ENCODE results near the gene NEO1.
"Not testable (repeated sequence)": the region's sequence is repeated elsewhere in the genome, so short reads cannot be mapped to it uniquely, and the experiment has no call there.

NEO1 gene

DNA sequence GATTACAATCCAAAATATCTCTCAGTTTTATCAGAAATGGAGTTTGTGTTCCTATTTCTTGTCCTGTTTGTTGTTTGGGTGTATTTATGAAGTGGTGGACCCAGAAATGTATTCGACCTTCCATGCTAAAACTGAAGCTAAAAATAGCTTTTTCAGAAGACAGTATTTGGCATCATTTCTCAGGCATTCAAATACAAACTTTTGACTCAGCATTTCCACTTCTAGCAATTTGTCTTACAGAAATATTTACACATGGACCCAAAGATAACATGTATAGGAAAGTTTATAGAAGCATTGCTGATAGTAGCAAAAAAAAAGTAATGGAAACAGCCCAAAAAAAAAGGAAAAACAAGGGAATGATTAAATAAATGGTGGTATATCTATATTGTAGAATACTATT lies 160.2 kb downstream of the NEO1 start:
- DNase-seq (ENCODE audit: low read depth): no peak
- H3K4me3 ChIP-seq (ENCODE audit: low read depth, low read length): no peak overlapping the region
- TF ChIP-seq, protein P1, sequence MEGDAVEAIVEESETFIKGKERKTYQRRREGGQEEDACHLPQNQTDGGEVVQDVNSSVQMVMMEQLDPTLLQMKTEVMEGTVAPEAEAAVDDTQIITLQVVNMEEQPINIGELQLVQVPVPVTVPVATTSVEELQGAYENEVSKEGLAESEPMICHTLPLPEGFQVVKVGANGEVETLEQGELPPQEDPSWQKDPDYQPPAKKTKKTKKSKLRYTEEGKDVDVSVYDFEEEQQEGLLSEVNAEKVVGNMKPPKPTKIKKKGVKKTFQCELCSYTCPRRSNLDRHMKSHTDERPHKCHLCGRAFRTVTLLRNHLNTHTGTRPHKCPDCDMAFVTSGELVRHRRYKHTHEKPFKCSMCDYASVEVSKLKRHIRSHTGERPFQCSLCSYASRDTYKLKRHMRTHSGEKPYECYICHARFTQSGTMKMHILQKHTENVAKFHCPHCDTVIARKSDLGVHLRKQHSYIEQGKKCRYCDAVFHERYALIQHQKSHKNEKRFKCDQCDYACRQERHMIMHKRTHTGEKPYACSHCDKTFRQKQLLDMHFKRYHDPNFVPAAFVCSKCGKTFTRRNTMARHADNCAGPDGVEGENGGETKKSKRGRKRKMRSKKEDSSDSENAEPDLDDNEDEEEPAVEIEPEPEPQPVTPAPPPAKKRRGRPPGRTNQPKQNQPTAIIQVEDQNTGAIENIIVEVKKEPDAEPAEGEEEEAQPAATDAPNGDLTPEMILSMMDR (IDR thresholded peaks at IDR 0.05; ENCODE audit: control insufficient read depth, extremely low read depth, insufficient read depth): no peak

DNA sequence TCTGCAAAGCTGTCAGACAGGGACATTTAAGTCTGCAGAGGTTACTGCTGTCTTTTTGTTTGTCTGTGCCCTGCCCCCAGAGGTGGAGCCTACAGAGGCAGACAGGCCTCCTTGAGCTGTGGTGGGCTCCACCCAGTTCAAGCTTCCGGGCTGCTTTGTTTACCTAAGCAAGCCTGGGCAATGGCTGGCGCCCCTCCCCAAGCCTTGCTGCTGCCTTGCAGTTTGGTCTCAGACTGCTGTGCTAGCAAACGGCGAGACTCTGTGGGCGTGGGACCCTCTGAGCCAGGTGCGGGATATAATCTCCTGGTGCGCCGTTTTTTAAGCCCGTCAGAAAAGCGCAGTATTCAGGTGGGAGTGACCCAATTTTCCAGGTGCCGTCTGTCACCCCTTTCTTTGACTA lies 169.2 kb downstream of the NEO1 start:
- not testable (repeated sequence) for H3K4me3 ChIP-seq (ENCODE audit: low read depth, low read length); DNase-seq (ENCODE audit: low read depth)

DNA sequence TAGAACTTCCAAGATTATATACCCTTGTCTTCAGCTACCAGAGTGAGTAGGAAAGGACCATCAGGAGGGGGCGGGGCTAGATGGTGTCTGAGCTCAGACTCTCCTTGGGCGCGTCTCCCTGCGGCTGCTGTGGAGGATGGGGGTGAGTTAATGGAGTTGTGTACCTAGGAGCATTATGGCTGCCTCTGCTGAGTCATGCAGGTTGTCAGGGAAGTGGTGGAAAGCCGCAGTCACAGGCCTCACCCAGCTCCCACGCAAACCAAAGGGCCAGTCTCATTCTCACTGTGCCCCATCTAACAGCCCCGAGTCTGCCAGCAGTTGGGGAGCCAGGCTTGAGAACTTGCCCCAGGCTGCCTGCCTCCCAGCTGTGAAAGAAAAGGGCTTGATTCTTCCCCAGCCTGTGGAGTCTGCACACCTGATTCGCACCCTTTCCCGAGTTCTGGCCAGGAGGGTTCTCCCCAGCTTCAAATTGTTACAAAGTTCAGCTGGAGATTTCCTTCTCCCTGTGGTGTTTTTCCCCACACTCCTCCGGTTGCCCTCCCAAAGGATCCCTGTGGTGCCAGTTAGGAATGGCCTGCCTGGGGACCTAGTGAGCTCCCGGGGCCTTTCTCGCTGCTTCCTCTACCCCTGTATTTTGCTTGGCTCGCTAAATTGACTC lies 173.2 kb downstream of the NEO1 start:
- TF ChIP-seq, protein P1 (IDR thresholded peaks at IDR 0.05; ENCODE audit: control insufficient read depth, extremely low read depth, insufficient read depth): no peak
- H3K4me3 ChIP-seq (ENCODE audit: low read depth, low read length): no peak overlapping the region
- DNase-seq (ENCODE audit: low read depth): no peak

DNA sequence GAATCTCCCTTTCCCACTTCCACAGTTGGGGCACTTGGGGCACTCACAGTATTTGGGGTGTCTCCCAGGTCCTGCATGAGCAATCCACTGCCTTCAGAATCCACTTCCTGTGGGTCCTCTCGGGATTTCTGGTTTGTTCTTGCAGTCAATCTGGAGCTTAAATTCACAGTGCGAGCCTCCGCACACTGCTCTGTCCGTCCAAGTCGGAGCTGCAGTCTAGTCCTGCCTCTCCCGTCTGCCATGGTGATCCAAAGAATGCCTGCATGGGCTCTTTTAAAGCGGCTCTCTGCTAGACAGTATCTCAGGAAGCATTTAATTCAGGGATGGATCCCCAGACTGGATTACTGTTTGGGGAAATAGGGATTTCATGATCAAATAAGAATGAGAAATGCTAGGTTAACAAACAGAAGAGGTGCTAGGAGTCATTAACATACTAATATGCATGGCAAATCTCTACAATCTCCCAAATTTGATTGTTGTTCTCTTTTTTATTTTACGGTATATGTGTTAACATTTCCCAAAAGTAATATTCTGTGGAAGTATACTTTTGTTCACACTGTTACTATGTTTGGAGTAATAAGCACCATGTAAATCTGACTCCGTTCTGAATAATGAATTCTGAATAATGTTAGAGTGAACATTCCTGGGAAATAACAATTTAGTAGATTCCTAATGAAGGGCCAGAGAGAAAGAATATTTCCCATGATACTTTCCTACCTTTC lies 174.0 kb downstream of the NEO1 start:
- TF ChIP-seq, protein P1 (IDR thresholded peaks at IDR 0.05; ENCODE audit: control insufficient read depth, extremely low read depth, insufficient read depth): no peak
- DNase-seq (ENCODE audit: low read depth): no peak
- H3K4me3 ChIP-seq (ENCODE audit: low read depth, low read length): no peak overlapping the region

DNA sequence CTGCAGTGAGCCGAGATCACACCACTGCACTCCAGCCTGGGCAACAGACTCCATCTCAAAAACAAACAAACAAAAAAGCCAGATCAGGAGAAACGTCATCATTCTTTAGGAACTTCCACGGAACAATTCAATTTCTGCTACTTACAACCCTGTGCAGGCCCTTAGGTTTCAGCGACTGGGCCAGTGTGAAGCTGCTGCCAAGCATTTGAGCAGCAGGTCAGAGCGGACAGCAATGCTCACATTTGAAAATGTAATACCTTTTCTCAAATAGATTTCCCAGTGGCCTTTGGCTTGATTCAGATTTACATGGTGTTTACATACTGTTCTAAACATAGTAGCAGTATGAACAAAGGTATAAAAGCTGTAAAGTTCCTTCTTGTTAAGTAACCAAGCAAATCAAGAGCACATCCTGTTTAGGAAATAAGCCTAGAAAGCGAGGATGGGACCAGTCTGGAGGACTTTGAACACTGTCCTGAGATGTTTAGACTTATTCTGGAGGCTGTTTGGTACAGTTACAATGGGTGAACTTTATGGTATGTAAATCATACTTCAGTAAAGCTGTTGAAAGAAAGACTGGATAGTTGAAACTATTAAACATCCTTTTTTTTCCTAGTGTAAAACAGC lies 175.3 kb downstream of the NEO1 start:
- TF ChIP-seq, protein P1 (IDR thresholded peaks at IDR 0.05; ENCODE audit: control insufficient read depth, extremely low read depth, insufficient read depth): no peak
- no peak for DNase-seq (ENCODE audit: low read depth)

DNA sequence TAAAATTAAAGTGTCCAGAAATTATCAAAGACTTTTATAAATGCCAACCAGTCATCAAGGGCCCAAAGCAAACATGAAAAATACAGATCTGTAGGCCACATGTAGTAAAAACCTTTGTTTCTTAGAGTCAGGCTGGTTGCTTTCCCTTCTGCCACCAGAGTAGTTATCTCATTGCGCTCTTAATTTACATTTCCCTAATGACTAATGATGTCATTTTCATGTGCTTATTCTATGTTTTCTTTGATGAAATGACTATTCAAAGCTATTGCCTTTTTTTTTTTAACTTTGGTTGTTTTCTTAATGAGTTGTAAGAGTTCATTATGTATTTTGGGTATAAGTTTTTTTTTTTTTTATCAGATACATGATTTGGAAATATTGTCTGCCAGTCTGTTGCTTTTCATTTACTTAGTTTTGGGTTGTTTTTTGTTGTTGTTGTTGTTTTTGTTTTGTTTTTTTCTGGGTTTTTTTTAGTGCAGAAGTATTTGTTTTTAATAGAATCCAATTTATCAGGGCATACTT lies 175.9 kb downstream of the NEO1 start:
- no peak overlapping the region for H3K4me3 ChIP-seq (ENCODE audit: low read depth, low read length)
- TF ChIP-seq, protein P1 (IDR thresholded peaks at IDR 0.05; ENCODE audit: control insufficient read depth, extremely low read depth, insufficient read depth): no peak
- no peak for DNase-seq (ENCODE audit: low read depth)

More for the DNA sequence above, 175.3 kb downstream of the NEO1 start:
- H3K4me3 ChIP-seq (ENCODE audit: low read depth, low read length): no peak overlapping the region

DNA sequence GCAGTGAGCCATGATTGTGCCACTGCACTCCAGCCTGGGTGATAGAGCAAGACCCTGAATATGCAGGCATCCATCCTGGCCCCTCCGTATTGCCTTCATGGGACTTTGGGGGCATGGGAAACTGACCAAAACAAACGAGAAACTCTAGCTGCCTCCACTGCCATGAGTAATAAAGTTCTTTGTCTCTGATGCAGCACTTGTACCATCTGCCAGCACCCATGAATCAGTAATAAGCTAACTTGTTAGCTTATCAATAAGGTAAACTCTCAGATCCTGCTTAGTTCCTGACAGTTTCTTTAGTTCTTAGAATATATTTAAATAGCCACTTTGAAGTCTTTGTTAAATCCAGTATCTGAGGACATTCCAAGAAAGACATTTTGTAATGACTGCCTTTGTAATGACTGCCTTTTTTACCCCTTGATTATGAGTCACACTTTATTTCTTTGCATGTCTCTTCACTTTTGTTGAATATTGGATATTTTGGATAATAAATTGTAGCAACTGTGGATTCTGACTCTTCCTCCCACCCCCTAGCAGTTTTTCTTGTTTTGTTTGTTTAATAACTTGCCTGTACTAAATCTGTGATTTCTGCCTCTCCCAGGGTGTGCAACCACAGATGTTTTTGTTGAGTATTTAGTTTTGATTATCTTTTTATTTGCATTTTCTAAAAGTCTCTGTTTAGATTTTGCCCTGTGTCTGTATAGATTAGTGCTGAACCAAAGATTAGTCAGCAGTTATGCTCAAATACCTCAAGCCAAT lies 179.6 kb downstream of the NEO1 start:
- TF ChIP-seq, protein P1 (IDR thresholded peaks at IDR 0.05; ENCODE audit: control insufficient read depth, extremely low read depth, insufficient read depth): no peak
- H3K4me3 ChIP-seq (ENCODE audit: low read depth, low read length): no peak overlapping the region
- DNase-seq (ENCODE audit: low read depth): no peak

Measured in LNCaP clone FGC (cell line).